HG03571 (cell line): ENCODE measurements around the gene DHX9.

Experiments used
- ATAC-seq: cut with Tn5 transposase; IDR thresholded peaks from one replicate; pipeline ENCODE4 v1.9.1; 2021; ENCODE audit not compliant: unreplicated experiment

Gene DHX9

GRCh38 chr1:182841368-182841988 is 2.3 kb downstream of the DHX9 start:
- no peak for ATAC-seq

- ATAC-seq = no peak
These were observed 3.1 kb downstream of the DHX9 start for GRCh38 chr1:182842265-182842664.

- ATAC-seq = no peak
These were observed 6.2 kb downstream of the DHX9 start for GRCh38 chr1:182845379-182845778.

- ATAC-seq = no peak
These were observed 6.7 kb downstream of the DHX9 start for GRCh38 chr1:182845894-182846293.

GRCh38 chr1:182847105-182847504 is 8.0 kb downstream of the DHX9 start:
- ATAC-seq = no peak

GRCh38 chr1:182848736-182849135 is 9.6 kb downstream of the DHX9 start:
- ATAC-seq = no peak

- no peak for ATAC-seq
These were observed 11.2 kb downstream of the DHX9 start for GRCh38 chr1:182850319-182850718.

GRCh38 chr1:182851825-182852224 is 12.7 kb downstream of the DHX9 start:
- no peak for ATAC-seq

- ATAC-seq = no peak
These were observed 16.8 kb downstream of the DHX9 start for GRCh38 chr1:182855911-182856310.

- ATAC-seq = no peak
These were observed 18.1 kb downstream of the DHX9 start for GRCh38 chr1:182857212-182857611.

- no peak for ATAC-seq
These were observed 21.5 kb downstream of the DHX9 start for GRCh38 chr1:182860658-182861057.

- ATAC-seq = no peak
These were observed 22.8 kb downstream of the DHX9 start for GRCh38 chr1:182861994-182862393.

GRCh38 chr1:182862827-182863226 is 23.7 kb downstream of the DHX9 start:
- ATAC-seq = no peak

GRCh38 chr1:182863940-182864339 is 24.8 kb downstream of the DHX9 start:
- no peak for ATAC-seq

GRCh38 chr1:182867861-182868260 is 28.7 kb downstream of the DHX9 start:
- no peak for ATAC-seq

- ATAC-seq = no peak
These were observed 30.1 kb downstream of the DHX9 start for GRCh38 chr1:182869241-182869666.

GRCh38 chr1:182872881-182873280 is 33.7 kb downstream of the DHX9 start:
- ATAC-seq = no peak

- ATAC-seq = no peak
These were observed 36.7 kb downstream of the DHX9 start for GRCh38 chr1:182875889-182876288.

GRCh38 chr1:182877331-182877730 is 38.2 kb downstream of the DHX9 start:
- ATAC-seq = no peak

- ATAC-seq = no peak
These were observed 38.7 kb downstream of the DHX9 start for GRCh38 chr1:182877842-182878241.

- ATAC-seq = no peak
These were observed 45.7 kb downstream of the DHX9 start for GRCh38 chr1:182884872-182885271.

- ATAC-seq = no peak
These were observed 46.4 kb downstream of the DHX9 start for GRCh38 chr1:182885591-182885990.

- no peak for ATAC-seq
These were observed 47.8 kb downstream of the DHX9 start for GRCh38 chr1:182886985-182887384.
